Stimulated activated CD8-positive, alpha-beta memory T cell treated with anti-CD3 and anti-CD28 coated beads, Interleukin-4, amount 100 ng/mL, for 4 hours (primary cell): ENCODE measurements around the gene HOXA1.
"Not testable (repeated sequence)": the region's sequence is repeated elsewhere in the genome, so short reads cannot be mapped to it uniquely, and the experiment has no call there.

Experiments
- DNase-seq, 2 donors: peaks; one replicate each; pipeline ENCODE4 v3.0.0-alpha.2; 2020; ENCODE audit warnings: low read depth in 2 of 2, low spot score in 1 of 2

The HOXA1 gene

GRCh38 chr7:27053153-27053552 lies 42.6 kb downstream of the HOXA1 start:
- DNase-seq, result no peak

GRCh38 chr7:27051451-27051850 lies 44.3 kb downstream of the HOXA1 start:
- no peak for DNase-seq

- DNase-seq, result no peak
These were observed 47.4 kb downstream of the HOXA1 start for GRCh38 chr7:27048438-27048837.

- DNase-seq, result no peak
These were observed 48.8 kb downstream of the HOXA1 start for GRCh38 chr7:27046854-27047549.

- DNase-seq, result not testable (repeated sequence)
These were observed 49.8 kb downstream of the HOXA1 start for GRCh38 chr7:27045972-27046371.

GRCh38 chr7:27045066-27045465 lies 50.7 kb downstream of the HOXA1 start:
- DNase-seq, result not testable (repeated sequence)
